GM12892 (cell line): ENCODE data around the gene STARD9.

Experiments
- DNase-seq: peaks from one replicate; pipeline ENCODE4 v3.0.0; 2011; ENCODE audit not compliant: insufficient read length
- FAIRE-seq: peaks from 2 replicates; lab custom pipeline; 2011; peaks lifted over from hg19 to GRCh38; lab: Jason Lieb, UNC
- POLR2A ChIP-seq: IDR thresholded peaks from 2 replicates; pipeline ENCODE4 v1.6.1; 2011; ENCODE audit warnings: low read depth, low read length, control low read depth
- POLR2AphosphoS5 ChIP-seq: IDR thresholded peaks from 2 replicates; pipeline ENCODE4 v1.6.1; 2011; ENCODE audit warnings: low read depth, low read length, control low read depth
- TAF1 ChIP-seq: IDR thresholded peaks from 2 replicates; pipeline ENCODE4 v1.6.1; 2011; ENCODE audit warnings: low read depth, mild to moderate bottlenecking, control low read depth, low read length, borderline replicate concordance

Gene STARD9

GRCh38 chr15:42558739-42559138 is 16.7 kb upstream of the STARD9 start:
- DNase-seq: no peak
- TF ChIP-seq TAF1 (no peak), POLR2A (no peak), POLR2AphosphoS5 (no peak)
- FAIRE-seq: no peak

GRCh38 chr15:42576040-42576594 is 711 bp downstream of the STARD9 start:
- FAIRE-seq: no peak

GRCh38 chr15:42576776-42577175 is 1.4 kb downstream of the STARD9 start:
- no peak for DNase-seq
- TF ChIP-seq TAF1 (no peak), POLR2A (no peak), POLR2AphosphoS5 (no peak)
- no peak for FAIRE-seq

More at GRCh38 chr15:42576040-42576594, 711 bp downstream of the STARD9 start:
- no peak for DNase-seq
- TF ChIP-seq POLR2AphosphoS5: no peak
- no peak for TF ChIP-seq TAF1
- TF ChIP-seq POLR2A: no peak

GRCh38 chr15:42577514-42578031 is 2.2 kb downstream of the STARD9 start:
- DNase-seq (no peak), FAIRE-seq (no peak)
- TF ChIP-seq TAF1: no peak
- TF ChIP-seq POLR2AphosphoS5: no peak
- TF ChIP-seq POLR2A: no peak

- FAIRE-seq (no peak), DNase-seq (no peak)
- TF ChIP-seq POLR2A (no peak), POLR2AphosphoS5 (no peak), TAF1 (no peak)
Observed at GRCh38 chr15:42578984-42579537, 3.7 kb downstream of the STARD9 start.

GRCh38 chr15:42581272-42581730 is 5.9 kb downstream of the STARD9 start:
- DNase-seq (peak; percentile 71), FAIRE-seq (peak; percentile 93)
- TF ChIP-seq TAF1: no peak
- peak; percentile 31; the same call in 1 of the 2 replicates for TF ChIP-seq POLR2AphosphoS5

- no peak for TF ChIP-seq TAF1
- no peak for TF ChIP-seq POLR2AphosphoS5
- TF ChIP-seq POLR2A: no peak
- no peak for DNase-seq
- FAIRE-seq: no peak
Observed at GRCh38 chr15:42582569-42583375, 7.4 kb downstream of the STARD9 start.

- TF ChIP-seq POLR2A (no peak), POLR2AphosphoS5 (no peak), TAF1 (no peak)
- FAIRE-seq (no peak), DNase-seq (no peak)
Observed at GRCh38 chr15:42584031-42584765, 8.8 kb downstream of the STARD9 start.

GRCh38 chr15:42590619-42591237 is 15.3 kb downstream of the STARD9 start:
- FAIRE-seq: no peak
- no peak for TF ChIP-seq TAF1
- TF ChIP-seq POLR2AphosphoS5: no peak
- no peak for TF ChIP-seq POLR2A

GRCh38 chr15:42591238-42591934 is 16.0 kb downstream of the STARD9 start:
- FAIRE-seq: no peak
- no peak for DNase-seq
- no peak for TF ChIP-seq TAF1
- no peak for TF ChIP-seq POLR2AphosphoS5

More at GRCh38 chr15:42590619-42591237, 15.3 kb downstream of the STARD9 start:
- DNase-seq: no peak

GRCh38 chr15:42592716-42593115 is 17.3 kb downstream of the STARD9 start:
- FAIRE-seq: no peak
- no peak for TF ChIP-seq POLR2A
- no peak for TF ChIP-seq POLR2AphosphoS5
- no peak for TF ChIP-seq TAF1
- no peak for DNase-seq
